ENCODE measurements around the gene LYST. TPM values are rescaled to one million over a fixed set of nuclear protein-coding genes. Genes with fewer than 3 reads are reported as not detected.

Gene LYST
- total RNA-seq, 2 experiments from 2014 or later = 77.4 to 87.3 TPM

- ChIA-PET CTCF (interaction anchor here (0.8 to 5.6 kb wide), 9 partner anchors 9 to 103 kb away, joined by 3 to 91 read pairs (median 5); no protein-coding TSS in a partner anchor), POLR2A (interaction anchor here (0.8 to 4.5 kb wide), 15 partner anchors 9 to 105 kb away, joined by 3 to 33 read pairs (median 4); no protein-coding TSS in a partner anchor)
- H3K27ac Mint-ChIP-seq = peak overlapping the region; percentile 97
- peak; percentile 97 for DNase-seq
- no peaks in the 10 kb centered on the region for H3K9me3 Mint-ChIP-seq
- H3K4me1 Mint-ChIP-seq (ENCODE audit: low read depth) = peaks cover 39% of the 10 kb centered on the region
- peak; percentile 80 for ATAC-seq
- TF ChIP-seq CTCF (IDR thresholded peaks at IDR 0.05) = no peak
- H3K4me3 Mint-ChIP-seq = peak overlapping the region; percentile 98
- intact Hi-C loops (cut with micrococcal nuclease) = loop anchor here (2.0 to 5.0 kb wide), 2 partner anchors 22 to 105 kb away; no protein-coding TSS in a partner anchor
- H3K36me3 Mint-ChIP-seq (ENCODE audit: low read depth) = peaks cover 42% of the 10 kb centered on the region
- H3K27me3 Mint-ChIP-seq = no peaks in the 10 kb centered on the region
Measured at GRCh38 chr1:235866913-235867845, 473 bp upstream of the LYST start.

GRCh38 chr1:235865565-235866204, 1.0 kb downstream of the LYST start:
- ATAC-seq (no peak), DNase-seq (no peak)
- no peaks in the 10 kb centered on the region for H3K27me3 Mint-ChIP-seq
- peaks cover 40% of the 10 kb centered on the region for H3K4me1 Mint-ChIP-seq (ENCODE audit: low read depth)
- CTCF ChIA-PET = interaction anchor here (0.7 to 5.6 kb wide), 20 partner anchors 8 to 132 kb away, joined by 3 to 91 read pairs (median 5); no protein-coding TSS in a partner anchor
- POLR2A ChIA-PET = interaction anchor here (0.7 to 4.5 kb wide), 16 partner anchors 8 to 106 kb away, joined by 3 to 33 read pairs (median 4); no protein-coding TSS in a partner anchor
- peak overlapping the region; percentile 89 for H3K27ac Mint-ChIP-seq
- H3K9me3 Mint-ChIP-seq = no peaks in the 10 kb centered on the region
- H3K36me3 Mint-ChIP-seq (ENCODE audit: low read depth) = peaks cover 49% of the 10 kb centered on the region
- intact Hi-C loops (cut with micrococcal nuclease) = loop anchor here (2.0 to 5.0 kb wide), 2 partner anchors 23 to 107 kb away; no protein-coding TSS in a partner anchor
- peak; percentile 53 for TF ChIP-seq CTCF (IDR thresholded peaks at IDR 0.05)
- H3K4me3 Mint-ChIP-seq = peak overlapping the region; percentile 98

GRCh38 chr1:235864931-235865525, 1.7 kb downstream of the LYST start:
- Mint-ChIP-seq H3K4me3 (peak overlapping the region; percentile 98), H3K27me3 (no peaks in the 10 kb centered on the region), H3K36me3 (ENCODE audit: low read depth) (peaks cover 49% of the 10 kb centered on the region), H3K27ac (peak overlapping the region; percentile 89), H3K4me1 (ENCODE audit: low read depth) (peaks cover 40% of the 10 kb centered on the region), H3K9me3 (no peaks in the 10 kb centered on the region)
- peak; percentile 32 for DNase-seq
- no peak for ATAC-seq
- CTCF ChIA-PET = interaction anchor here (0.7 to 5.6 kb wide), 13 partner anchors 8 to 133 kb away, joined by 3 to 91 read pairs (median 5); no protein-coding TSS in a partner anchor
- no peak for TF ChIP-seq CTCF (IDR thresholded peaks at IDR 0.05)
- POLR2A ChIA-PET = interaction anchor here (0.8 to 4.5 kb wide), 9 partner anchors 8 to 107 kb away, joined by 3 to 33 read pairs (median 7); no protein-coding TSS in a partner anchor
- intact Hi-C loops (cut with micrococcal nuclease) = loop anchor here (5.0 kb wide), 1 partner anchor 107 kb away; no protein-coding TSS in a partner anchor

- H3K27ac Mint-ChIP-seq = peak overlapping the region; percentile 89
- peak overlapping the region; percentile 98 for H3K4me3 Mint-ChIP-seq
- H3K9me3 Mint-ChIP-seq = no peaks in the 10 kb centered on the region
- H3K27me3 Mint-ChIP-seq = no peaks in the 10 kb centered on the region
- H3K36me3 Mint-ChIP-seq (ENCODE audit: low read depth) = peaks cover 45% of the 10 kb centered on the region
- intact Hi-C loops (cut with micrococcal nuclease) = no loop called here
- DNase-seq (no peak), ATAC-seq (no peak)
- H3K4me1 Mint-ChIP-seq (ENCODE audit: low read depth) = peaks cover 40% of the 10 kb centered on the region
- TF ChIP-seq CTCF (IDR thresholded peaks at IDR 0.05) = no peak
- ChIA-PET CTCF (interaction anchor here (1.1 to 5.6 kb wide), 2 partner anchors 30 to 106 kb away, joined by 3 to 91 read pairs; no protein-coding TSS in a partner anchor), POLR2A (interaction anchor here (1.5 to 4.5 kb wide), 4 partner anchors 11 to 107 kb away, joined by 5 to 33 read pairs (median 12); no protein-coding TSS in a partner anchor)
Measured at GRCh38 chr1:235864469-235864868, 2.2 kb downstream of the LYST start.
